NCI-H82 treated with DMSO at 0.1 percent for 48 hours (cell line): ENCODE results near the gene DNAH10.

Experiments
- DNase-seq: peaks from one replicate; lab custom pipeline; 2025; ENCODE audit not compliant: unreplicated experiment; lab: John Stamatoyannopoulos, UW

Gene DNAH10, protein sequence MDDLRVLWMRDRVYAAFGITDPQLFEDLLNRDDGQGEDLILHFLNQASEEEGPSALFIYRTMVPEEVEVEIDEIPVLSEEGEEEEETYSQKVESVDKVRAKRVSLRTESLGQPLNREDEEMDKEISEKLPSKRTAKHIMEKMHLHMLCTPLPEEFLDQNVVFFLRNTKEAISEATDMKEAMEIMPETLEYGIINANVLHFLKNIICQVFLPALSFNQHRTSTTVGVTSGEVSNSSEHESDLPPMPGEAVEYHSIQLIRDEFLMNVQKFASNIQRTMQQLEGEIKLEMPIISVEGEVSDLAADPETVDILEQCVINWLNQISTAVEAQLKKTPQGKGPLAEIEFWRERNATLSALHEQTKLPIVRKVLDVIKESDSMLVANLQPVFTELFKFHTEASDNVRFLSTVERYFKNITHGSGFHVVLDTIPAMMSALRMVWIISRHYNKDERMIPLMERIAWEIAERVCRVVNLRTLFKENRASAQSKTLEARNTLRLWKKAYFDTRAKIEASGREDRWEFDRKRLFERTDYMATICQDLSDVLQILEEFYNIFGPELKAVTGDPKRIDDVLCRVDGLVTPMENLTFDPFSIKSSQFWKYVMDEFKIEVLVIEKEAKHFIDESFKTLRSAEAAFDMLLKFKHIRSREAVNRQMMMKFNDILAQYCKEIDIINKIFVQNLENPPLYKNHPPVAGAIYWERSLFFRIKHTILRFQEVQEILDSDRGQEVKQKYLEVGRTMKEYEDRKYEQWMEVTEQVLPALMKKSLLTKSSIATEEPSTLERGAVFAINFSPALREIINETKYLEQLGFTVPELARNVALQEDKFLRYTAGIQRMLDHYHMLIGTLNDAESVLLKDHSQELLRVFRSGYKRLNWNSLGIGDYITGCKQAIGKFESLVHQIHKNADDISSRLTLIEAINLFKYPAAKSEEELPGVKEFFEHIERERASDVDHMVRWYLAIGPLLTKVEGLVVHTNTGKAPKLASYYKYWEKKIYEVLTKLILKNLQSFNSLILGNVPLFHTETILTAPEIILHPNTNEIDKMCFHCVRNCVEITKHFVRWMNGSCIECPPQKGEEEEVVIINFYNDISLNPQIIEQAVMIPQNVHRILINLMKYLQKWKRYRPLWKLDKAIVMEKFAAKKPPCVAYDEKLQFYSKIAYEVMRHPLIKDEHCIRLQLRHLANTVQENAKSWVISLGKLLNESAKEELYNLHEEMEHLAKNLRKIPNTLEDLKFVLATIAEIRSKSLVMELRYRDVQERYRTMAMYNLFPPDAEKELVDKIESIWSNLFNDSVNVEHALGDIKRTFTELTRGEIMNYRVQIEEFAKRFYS (N-terminal part only)

DNA sequence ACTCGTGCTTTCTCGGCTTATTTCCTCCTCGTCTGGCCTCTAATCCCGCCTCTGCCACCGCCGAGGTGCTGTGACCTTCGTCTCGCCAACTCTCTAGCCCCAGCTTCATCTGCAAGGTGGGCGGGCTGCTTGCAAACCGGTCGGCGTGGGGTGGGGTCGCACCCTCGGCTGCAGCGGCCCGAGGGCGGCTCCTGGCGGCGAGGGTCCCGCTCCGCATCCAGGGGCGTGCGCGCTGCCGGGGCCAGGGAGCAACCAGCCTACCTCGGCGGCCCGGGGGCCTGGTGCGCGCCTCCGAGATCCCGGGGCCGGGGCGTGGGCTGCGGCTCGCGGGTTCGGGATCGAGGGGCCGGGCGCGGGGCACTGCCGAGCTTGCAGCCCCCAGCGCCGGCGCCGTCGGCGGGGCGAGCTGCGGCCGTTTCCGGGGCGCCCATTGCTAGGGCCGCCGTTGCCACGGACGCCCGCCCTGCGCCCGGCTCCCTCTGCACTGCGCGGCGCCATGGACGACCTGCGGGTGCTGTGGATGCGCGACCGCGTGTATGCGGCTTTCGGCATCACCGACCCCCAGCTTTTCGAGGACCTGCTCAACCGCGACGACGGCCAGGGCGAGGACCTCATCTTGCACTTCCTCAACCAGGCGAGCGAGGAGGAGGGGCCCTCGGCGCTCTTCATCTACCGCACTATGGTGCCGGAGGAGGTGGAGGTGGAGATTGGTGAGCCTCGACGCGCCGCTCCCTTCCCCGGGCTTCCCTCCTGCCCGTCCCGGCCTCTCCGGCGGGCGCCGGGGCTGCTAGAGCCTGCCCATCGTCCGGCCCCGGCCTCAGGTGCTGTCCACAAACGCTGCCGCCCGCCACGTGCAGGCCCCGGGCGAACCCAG lies at the start of gene DNAH10:
TSS of gene DNAH10 (plus strand) at position 461 of the 874 bp plus-strand sequence. CDS start at position 497, 36 bp downstream.
- DNase-seq = no peak

DNA sequence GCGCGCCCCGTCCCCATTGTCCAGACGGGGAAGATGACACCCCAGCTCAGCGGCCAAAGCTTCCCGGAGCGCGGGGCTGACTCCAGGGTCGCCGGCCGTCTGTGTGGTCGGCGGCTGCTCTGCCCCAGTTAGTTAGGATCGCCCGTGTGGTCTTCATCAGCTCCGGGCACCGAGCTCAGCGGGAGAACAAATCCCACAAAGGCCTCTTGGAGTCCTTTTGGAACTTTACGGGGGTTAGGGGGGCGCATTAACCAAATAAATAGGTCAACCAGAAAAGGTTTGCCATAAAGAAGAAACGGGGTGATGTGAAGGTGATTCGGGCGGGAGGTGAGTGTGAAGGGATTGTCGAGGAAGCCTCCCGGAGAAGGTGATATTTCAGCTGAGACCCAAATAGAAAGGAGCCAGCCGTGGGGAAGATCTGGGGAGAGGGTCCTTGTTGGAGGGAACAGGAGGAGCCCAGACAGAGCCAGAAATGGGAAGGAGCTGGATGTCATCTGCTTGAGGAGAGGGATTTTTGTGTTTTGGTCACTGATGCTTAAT lies 49.3 kb upstream of the DNAH10 start:
- no peak for DNase-seq

DNA sequence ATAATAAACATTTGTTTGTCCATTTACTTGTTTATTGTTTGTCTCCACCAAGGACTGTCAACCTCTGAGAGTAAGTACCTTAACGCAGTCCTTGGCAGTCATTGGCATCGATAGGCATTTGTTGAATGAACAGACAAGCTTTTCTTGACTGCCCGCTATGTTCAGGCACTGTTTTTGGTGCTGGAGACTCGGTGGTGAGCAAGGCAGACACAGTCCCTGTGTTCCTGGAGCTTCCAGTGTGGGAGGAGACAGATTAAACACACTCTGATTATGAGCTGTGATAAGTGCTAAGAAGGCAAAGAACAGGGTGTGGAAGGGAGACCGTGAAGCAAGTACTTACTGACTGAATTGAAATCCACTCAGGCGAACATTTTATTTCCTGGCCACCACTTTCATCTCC lies 48.7 kb upstream of the DNAH10 start:
- DNase-seq = no peak

DNA sequence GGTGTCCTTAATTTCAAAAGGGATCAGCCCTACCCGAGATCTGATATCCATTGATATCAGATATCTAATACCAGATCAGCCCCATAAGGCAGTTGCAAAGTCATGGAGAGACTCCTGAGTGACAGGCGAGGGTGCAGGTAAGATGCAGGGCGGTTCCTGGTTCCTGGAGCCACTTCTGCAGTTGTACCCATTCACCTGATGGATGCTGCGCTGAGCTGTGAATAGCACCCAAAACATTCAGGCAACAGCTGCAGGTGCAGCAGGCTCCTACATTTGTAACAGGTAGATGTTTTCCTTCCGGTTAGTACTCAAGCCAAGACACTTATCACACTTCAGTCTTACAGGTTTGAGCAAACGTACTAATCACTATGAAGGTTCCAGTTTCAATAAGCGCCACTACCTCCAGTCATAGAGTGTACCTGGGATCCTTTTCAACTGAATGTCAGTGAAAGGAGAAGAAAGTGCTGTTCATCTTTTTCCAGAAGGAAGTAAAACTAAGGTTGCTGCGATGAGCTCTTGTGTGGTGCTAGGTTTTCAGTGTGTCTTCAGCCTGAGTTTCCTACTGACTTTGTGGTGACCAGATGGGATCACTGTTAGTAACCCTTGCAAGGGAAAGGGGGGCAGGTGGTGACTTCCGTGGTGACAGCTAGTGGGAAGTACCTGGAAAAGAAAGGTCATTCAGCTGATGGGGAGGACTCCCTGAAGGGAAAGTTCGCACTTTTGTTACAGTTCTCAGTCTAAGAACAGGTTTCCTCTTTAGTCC lies 48.1 kb upstream of the DNAH10 start:
- no peak for DNase-seq

DNA sequence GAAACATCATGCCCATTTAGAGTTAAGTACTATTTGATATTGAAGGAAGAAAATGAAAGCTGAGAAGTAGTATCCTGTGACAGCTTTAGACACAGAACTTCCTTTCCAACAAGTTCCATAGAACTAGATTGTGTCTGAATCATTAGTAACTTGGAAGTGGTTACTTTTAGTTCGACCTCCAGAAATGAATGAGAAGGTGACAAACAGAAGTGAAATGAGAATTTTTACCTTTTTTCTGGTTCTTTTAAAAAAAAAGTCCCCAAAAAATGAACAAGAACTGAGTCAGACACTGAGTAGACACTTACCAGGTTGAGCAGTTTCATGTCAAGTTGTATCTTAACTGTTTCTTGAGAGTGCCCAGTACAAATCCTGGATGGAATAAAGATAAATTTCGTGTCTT lies 46.9 kb upstream of the DNAH10 start:
- DNase-seq = no peak

DNA sequence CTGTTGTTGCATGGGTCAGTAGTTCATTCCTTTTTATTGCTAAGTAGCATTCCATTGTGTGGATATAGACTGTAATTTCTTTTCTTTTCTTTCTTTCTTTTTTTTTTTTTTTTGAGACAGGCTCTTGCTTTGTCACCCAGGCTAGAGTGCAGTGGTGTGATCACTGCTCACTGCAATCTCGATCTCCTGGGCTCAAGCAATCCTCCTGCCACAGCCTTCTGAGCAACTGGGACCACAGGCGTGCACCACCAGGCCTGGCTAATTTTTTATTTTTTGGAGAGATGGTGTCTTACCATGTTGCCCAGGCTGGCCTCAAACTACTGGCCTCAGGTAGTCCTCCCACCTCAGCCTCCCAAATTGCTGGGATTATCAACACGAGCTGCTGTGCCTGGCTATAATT lies 44.8 kb upstream of the DNAH10 start:
- DNase-seq = no peak

DNA sequence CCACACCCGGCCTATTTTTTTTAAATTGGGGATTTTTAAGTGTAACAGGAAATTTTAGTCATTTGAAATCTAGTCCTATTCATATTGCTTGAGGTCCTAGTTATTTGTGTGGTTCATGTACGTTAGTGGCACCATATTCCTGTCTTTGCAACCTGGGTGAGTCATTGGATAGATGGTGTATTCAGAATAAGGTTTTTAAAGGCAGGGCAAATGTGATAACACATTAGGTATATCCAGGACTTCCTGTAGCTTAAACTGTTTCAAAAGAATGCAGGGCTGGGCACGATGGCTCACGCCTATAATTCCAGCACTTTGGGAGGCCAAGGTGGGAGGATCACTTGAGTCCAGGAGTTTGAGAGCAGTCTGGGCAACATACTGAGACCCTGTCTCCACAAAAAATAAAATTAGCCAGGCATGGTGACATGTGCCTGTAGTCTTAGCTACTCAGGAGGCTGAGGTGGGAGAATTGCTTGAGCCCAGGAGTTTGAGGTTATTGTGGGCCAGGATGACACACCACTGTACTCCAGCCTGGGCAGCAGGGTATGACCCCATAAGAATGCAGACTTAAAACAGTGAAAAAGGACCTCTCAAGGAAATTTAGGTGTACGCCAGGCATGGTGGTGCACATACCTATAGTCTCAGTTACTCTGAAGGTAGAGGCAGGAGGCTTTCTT lies 41.8 kb upstream of the DNAH10 start:
- no peak for DNase-seq

DNA sequence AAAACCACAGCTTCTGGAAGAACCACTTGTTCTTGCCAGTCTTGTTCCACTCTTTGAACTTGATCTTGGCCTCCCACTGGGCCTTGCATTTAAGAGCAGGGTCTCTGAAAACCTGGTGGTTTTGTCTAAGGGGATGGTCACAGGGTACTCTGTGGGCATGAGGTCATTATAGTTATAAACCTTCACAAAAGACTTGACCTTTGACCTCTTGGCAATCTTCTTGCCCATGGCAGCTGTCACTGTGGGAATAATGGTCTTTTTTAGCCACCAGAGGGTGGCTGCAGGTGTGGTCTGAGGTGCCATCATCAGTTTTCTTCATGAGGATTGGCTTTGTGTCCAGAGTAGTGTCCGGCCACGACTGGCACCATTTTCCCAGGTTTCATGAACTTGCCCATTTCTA lies 40.9 kb upstream of the DNAH10 start:
- DNase-seq = no peak

DNA sequence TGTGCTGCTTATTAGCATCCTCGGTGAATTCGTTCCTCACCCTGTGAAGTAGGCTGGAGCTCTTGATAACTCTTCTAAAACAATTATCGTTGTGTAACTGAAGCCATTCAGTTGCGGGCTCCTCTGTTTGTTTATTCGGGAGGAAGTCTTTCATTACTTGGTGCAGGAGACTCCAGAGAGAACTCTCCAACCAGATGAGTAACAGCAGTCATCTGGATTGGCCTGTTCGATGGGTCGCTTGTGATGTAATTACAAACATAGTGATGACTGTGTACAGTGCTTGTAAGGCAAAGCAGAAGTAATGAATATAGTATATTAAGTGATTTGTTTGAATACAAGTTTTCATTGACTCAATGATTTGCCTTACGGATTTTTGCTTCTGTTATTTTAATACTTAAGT lies 39.1 kb upstream of the DNAH10 start:
- DNase-seq = no peak

DNA sequence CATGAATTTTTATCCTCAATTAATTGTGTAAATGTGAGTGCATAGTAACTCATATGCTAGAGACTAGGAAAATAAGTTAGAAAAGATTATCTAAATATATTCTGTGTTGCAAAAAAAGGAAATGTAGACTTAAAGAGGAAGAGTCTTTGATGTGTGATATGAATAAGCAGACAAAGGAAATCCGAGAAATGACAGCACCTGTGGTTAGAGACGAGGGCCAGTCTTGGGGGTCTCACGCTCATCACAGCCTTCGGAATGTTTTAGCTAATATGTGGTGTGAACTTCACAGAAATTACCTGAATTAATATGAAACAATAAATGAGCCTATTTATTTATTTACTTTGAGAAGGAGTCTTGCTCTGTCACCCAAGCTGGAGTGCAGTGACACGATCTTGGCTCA lies 38.3 kb upstream of the DNAH10 start:
- DNase-seq = no peak

DNA sequence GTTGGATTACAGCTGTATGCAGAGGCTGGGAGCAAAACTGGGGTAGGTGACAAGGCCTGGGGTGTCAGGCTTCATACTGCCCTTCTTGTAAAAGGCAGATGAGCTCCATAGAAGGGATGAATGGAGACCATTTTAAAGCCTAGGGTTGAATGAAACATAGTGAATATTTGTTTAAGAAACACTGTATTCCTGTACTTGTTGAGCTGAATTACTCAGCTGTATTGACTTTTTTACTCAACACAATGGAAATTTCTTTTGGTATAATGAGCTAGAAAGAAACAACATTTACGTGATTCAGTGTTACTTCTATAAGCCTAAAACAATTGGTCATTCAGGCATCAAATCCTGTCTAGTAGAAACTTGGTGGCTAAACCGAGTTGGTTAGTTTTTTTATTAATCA lies 35.9 kb upstream of the DNAH10 start:
- no peak for DNase-seq

DNA sequence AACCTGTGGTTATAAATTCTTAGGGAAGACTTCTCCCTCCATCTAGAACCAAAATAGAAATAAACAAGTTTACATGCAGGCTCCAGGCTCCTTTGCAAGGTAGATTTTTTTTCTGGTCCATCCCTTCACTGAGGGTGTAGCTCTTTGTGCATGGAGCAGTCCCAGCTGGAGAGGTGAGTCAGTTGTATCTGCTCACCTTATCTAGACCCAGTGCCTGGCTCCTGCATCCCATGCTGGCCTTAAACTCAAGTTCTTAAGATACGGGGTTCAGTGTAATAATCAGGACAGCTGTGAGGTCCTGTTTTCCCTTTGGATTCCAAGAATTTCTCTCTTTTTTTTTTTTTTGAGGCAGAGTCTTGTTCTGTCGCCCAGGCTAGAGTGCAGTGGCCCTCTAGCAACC lies 35.1 kb upstream of the DNAH10 start:
- no peak for DNase-seq

DNA sequence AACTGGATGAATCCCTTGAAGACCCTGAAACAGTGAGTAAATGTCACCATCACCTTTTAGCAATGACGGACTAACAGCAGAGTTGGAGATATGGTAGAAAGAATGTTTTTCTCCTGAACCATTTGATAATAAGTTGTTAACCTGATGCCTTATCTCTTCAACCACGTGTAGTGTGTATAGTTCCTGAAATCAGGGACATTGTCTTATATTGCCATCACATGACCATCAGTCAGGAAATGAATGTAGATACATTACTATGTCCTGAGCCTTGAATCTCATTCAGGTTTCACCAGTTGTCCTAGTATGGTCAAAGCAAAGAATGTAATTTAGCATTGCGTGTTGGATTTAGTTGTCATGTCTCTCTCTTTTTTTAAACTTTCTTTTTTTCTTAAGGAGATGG lies 34.2 kb upstream of the DNAH10 start:
- DNase-seq = no peak

DNA sequence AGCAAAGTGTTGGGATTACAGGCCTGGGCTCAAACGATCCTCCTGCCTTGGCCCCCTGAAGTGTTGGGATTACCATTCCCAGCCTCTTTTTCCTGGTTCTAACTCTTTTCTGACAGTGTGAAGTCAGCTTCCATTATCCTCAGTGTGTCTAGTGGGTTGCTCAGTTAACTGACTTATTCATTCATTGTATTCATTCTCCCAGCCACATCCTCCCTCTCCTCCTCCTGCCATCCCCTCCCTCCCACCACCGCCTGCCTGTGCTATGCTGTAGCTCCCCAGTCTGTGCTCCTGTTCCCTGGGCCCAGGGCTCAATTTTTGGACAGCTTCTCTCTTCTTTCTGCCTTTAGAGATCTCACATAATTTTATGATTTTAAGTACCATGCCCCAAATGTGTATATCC lies 30.5 kb upstream of the DNAH10 start:
- no peak for DNase-seq

DNA sequence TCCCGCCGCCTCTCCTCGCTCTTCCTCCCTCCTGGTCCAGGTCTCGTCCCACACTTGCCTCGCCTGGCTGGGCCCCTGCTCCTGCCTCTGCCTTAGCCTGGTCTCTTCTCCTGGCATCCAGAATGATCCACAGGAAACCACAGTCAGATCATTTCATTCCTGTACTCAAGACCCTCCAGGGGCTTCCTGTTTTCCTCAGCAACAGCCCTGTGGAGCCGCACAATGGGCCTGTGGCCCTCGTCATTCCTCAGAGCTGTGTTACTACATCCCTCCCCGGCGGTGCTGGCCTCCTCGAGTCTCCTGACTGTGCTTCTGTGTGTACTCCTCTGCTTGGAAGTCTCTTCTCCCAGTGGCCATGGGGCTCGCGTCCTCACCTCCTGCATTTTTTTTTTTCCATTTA lies 29.9 kb upstream of the DNAH10 start:
- no peak for DNase-seq

DNA sequence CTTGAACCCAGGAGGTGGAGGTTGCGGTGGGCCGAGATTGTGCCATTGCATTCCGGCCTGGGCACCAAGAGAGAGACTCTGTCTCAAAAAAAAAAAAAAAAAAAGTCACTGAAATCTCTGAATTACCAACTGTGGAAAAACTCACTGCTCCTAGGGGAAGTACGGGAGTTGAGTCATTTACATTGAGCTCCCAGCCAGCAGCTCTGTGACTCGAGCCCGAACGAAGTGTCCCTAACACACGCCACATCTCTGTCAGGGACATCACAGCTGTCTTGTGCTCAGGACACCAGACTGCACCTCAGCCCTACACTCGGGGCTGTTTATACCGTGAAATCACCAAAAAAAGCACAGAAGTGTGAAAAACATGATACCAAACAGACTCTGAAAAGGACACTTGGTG lies 28.9 kb upstream of the DNAH10 start:
- DNase-seq = no peak

DNA sequence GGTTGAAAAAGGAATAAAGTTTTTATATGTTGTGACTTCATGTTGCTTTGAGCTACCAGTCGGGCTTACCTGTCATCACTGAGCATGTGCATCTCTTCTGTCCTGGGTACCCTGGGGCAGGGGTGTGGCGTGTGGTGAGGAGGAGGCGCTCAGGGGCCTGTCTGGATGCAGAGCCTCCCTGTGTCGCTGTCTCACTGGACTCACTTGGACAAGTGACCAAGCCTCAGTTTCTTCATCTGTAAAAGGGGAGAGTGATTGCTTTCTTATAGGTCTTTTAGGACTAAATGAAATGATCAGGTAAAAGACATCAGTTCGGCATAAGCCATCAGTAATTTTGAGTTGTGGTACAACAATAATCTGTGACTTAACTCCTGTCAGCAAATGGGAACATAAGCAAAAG lies 27.8 kb upstream of the DNAH10 start:
- no peak for DNase-seq

DNA sequence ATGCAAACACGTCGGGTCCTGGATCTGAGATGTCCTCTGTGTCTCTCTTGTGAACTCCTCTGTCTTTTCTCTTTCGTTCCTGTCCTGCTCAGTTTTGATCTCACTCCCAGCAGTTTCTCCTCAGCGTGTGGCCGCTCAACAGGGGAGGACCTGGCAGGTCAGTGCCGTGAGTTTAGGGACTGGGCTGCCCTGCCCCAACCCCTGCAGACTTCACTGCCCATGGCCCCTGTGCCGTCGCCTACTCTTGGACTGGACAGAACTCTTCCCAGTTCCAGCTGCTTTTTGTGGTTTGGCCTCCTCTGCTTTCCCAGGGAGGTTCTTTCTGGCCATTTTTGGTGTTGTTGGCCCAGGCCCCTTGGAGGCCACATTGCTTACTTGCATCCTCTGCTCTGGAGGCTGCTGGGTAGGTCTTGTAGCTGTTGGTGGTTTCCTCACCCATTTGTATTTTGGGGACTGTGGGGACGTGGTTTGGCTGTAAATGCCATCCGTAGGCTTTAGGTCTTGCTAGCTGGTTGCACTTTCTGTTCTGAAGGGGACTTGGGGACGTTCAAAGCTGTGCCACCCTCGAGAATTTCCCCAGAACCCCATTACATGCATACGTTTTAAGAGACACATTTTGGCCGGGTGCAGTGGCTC lies 20.0 kb upstream of the DNAH10 start:
- no peak for DNase-seq
